Islet precursor cell (in vitro differentiated cells): ENCODE measurements around the gene RIN3.

Experiments
- DNase-seq: peaks from one replicate; pipeline ENCODE4 v3.0.0-alpha.2; 2018

The RIN3 gene

GRCh38 chr14:92578511-92578910 lies 64.9 kb downstream of the RIN3 start:
- no peak for DNase-seq

- no peak for DNase-seq
Observed at GRCh38 chr14:92579244-92579936, 65.8 kb downstream of the RIN3 start.

GRCh38 chr14:92581206-92581605 lies 67.6 kb downstream of the RIN3 start:
- no peak for DNase-seq

- no peak for DNase-seq
Observed at GRCh38 chr14:92581966-92582566, 68.5 kb downstream of the RIN3 start.

GRCh38 chr14:92582706-92583452 lies 69.3 kb downstream of the RIN3 start:
- DNase-seq = no peak

- DNase-seq = peak; percentile 43
Observed at GRCh38 chr14:92584220-92584619, 70.6 kb downstream of the RIN3 start.

- no peak for DNase-seq
Observed at GRCh38 chr14:92584816-92585215, 71.2 kb downstream of the RIN3 start.

- DNase-seq = no peak
Observed at GRCh38 chr14:92585981-92586937, 72.7 kb downstream of the RIN3 start.

GRCh38 chr14:92586963-92587699 lies 73.5 kb downstream of the RIN3 start:
- no peak for DNase-seq

GRCh38 chr14:92587700-92588085 lies 74.1 kb downstream of the RIN3 start:
- DNase-seq = no peak

- peak; percentile 69 for DNase-seq
Observed at GRCh38 chr14:92589213-92589852, 75.8 kb downstream of the RIN3 start.

GRCh38 chr14:92590176-92590575 lies 76.6 kb downstream of the RIN3 start:
- DNase-seq = no peak

GRCh38 chr14:92590941-92591340 lies 77.4 kb downstream of the RIN3 start:
- DNase-seq = no peak

- no peak for DNase-seq
Observed at GRCh38 chr14:92591346-92591745, 77.8 kb downstream of the RIN3 start.

- DNase-seq = no peak
Observed at GRCh38 chr14:92595267-92595666, 81.7 kb downstream of the RIN3 start.

GRCh38 chr14:92596331-92596907 lies 82.8 kb downstream of the RIN3 start:
- DNase-seq = no peak

- no peak for DNase-seq
Observed at GRCh38 chr14:92597906-92598905, 84.6 kb downstream of the RIN3 start.

- DNase-seq = no peak
Observed at GRCh38 chr14:92599811-92600210, 86.2 kb downstream of the RIN3 start.

- DNase-seq = no peak
Observed at GRCh38 chr14:92600318-92601053, 86.9 kb downstream of the RIN3 start.
